KBM-7 (cell line): ENCODE data around the gene CTNNBL1.
A peak's percentile ranks its signal among the peaks of the same experiment; 100 is the strongest.

Source experiments
- DNase-seq: peaks from one replicate; pipeline ENCODE4 v3.0.0-alpha.2; 2015
- in situ Hi-C: fragments of 300-500 bp; cut with MboI; formaldehyde crosslinking; loops from 2 replicates; pipeline ENCODE4 v1.14.3; 2020; ENCODE audit warnings: low sequenced_read_pairs, low pct_unique_long_range_greater_than_20kb, mixed read lengths

Gene CTNNBL1

GRCh38 chr20:37902504-37903313 lies 208.9 kb downstream of the CTNNBL1 start, which contains the start of gene VSTM2L:
Gene VSTM2L (plus strand): TSS chr20:37903127. CDS start chr20:37903351, 224 bp downstream.
- peak; percentile 30 for DNase-seq
- in situ Hi-C loops, result no loop called here

- DNase-seq, result peak; percentile 28
Observed at GRCh38 chr20:37903317-37904007, 209.6 kb downstream of the CTNNBL1 start.

GRCh38 chr20:37904008-37904642 lies 210.3 kb downstream of the CTNNBL1 start:
- no peak for DNase-seq
- in situ Hi-C loops, result no loop called here

More at GRCh38 chr20:37903317-37904007, 209.6 kb downstream of the CTNNBL1 start:
- in situ Hi-C loops, result no loop called here

- in situ Hi-C loops, result no loop called here
- DNase-seq, result no peak
Observed at GRCh38 chr20:37904845-37905373, 211.1 kb downstream of the CTNNBL1 start.

GRCh38 chr20:37905671-37906613 lies 212.1 kb downstream of the CTNNBL1 start:
- in situ Hi-C loops, result no loop called here
- DNase-seq, result no peak

- in situ Hi-C loops, result no loop called here
- no peak for DNase-seq
Observed at GRCh38 chr20:37907330-37907676, 213.5 kb downstream of the CTNNBL1 start.

- DNase-seq, result no peak
- in situ Hi-C loops, result no loop called here
Observed at GRCh38 chr20:37907677-37908401, 214.0 kb downstream of the CTNNBL1 start.

- no peak for DNase-seq
- in situ Hi-C loops, result no loop called here
Observed at GRCh38 chr20:37911261-37911660, 217.4 kb downstream of the CTNNBL1 start.

GRCh38 chr20:37911838-37912281 lies 218.0 kb downstream of the CTNNBL1 start:
- in situ Hi-C loops, result no loop called here
- peak; percentile 53 for DNase-seq

- no peak for DNase-seq
- in situ Hi-C loops, result no loop called here
Observed at GRCh38 chr20:37912874-37913273, 219.0 kb downstream of the CTNNBL1 start.

GRCh38 chr20:37913567-37914366 lies 219.9 kb downstream of the CTNNBL1 start:
- DNase-seq, result no peak
- in situ Hi-C loops, result no loop called here

- no peak for DNase-seq
- in situ Hi-C loops, result no loop called here
Observed at GRCh38 chr20:37914367-37914671, 220.5 kb downstream of the CTNNBL1 start.

- DNase-seq, result peak; percentile 45
- in situ Hi-C loops, result no loop called here
Observed at GRCh38 chr20:37914672-37915433, 221.0 kb downstream of the CTNNBL1 start.

- in situ Hi-C loops, result no loop called here
- no peak for DNase-seq
Observed at GRCh38 chr20:37915434-37915787, 221.6 kb downstream of the CTNNBL1 start.

GRCh38 chr20:37915800-37916570 lies 222.2 kb downstream of the CTNNBL1 start:
- no peak for DNase-seq
- in situ Hi-C loops, result no loop called here

- DNase-seq, result peak; percentile 23
- in situ Hi-C loops, result no loop called here
Observed at GRCh38 chr20:37917461-37917860, 223.6 kb downstream of the CTNNBL1 start.
